DOHH2 (cell line): ENCODE measurements around the gene CDS2.

ENCODE experiments used
- H3F3A ChIP-seq: fragments of 200-600 bp; sonication (generic), shearing (Covaris generic); 2 replicates; pipeline ENCODE4 v1.6.0; 2016; ENCODE audit warnings: antibody characterized with exemption, mild to moderate bottlenecking; ENCODE audit not compliant: control insufficient read depth, insufficient read depth
- H3K27ac ChIP-seq: fragments of 200-600 bp; sonication (generic); 2 replicates; pipeline ENCODE4 v1.5.1; 2014; ENCODE audit warnings: low read depth, mild to moderate bottlenecking, low read length, moderate library complexity
- H3K27me3 ChIP-seq: fragments of 200-600 bp; sonication (generic); 2 replicates; pipeline ENCODE4 v1.6.1; 2014; ENCODE audit warnings: mild to moderate bottlenecking, low read length, mixed read lengths; ENCODE audit not compliant: control insufficient read depth
- H3K36me3 ChIP-seq: fragments of 200-600 bp; sonication (generic); 2 replicates; pipeline ENCODE4 v1.6.1; 2014; ENCODE audit warnings: mild to moderate bottlenecking, low read length, moderate library complexity, mixed read lengths; ENCODE audit not compliant: control insufficient read depth
- H3K4me1 ChIP-seq: fragments of 200-600 bp; sonication (generic); 2 replicates; pipeline ENCODE4 v1.6.1; 2014; ENCODE audit warnings: mild to moderate bottlenecking, low read length, mixed read lengths; ENCODE audit not compliant: control insufficient read depth
- H3K4me2 ChIP-seq: fragments of 200-600 bp; sonication (generic); 2 replicates; pipeline ENCODE4 v1.6.0; 2014; ENCODE audit warnings: mild to moderate bottlenecking, low read length, moderate library complexity
- H3K4me3 ChIP-seq: fragments of 200-600 bp; sonication (generic); 2 replicates; pipeline ENCODE4 v1.5.1; 2014; ENCODE audit warnings: mild to moderate bottlenecking, low read length, mixed read lengths
- H3K79me2 ChIP-seq: fragments of 200-600 bp; sonication (generic); 2 replicates; pipeline ENCODE4 v1.6.1; 2014; ENCODE audit warnings: mild to moderate bottlenecking, low read length, mixed read lengths; ENCODE audit not compliant: control insufficient read depth
- H3K9me2 ChIP-seq: fragments of 200-600 bp; sonication (generic); replicated peaks from 2 replicates; pipeline ENCODE4 v1.6.1; 2014; ENCODE audit warnings: mild to moderate bottlenecking, low read length, mixed read lengths; ENCODE audit not compliant: control insufficient read depth
- H3K9me3 ChIP-seq: fragments of 200-600 bp; sonication (generic); 2 replicates; pipeline ENCODE4 v1.6.1; 2014; ENCODE audit warnings: antibody characterized with exemption, low read length, mixed read lengths; ENCODE audit not compliant: control insufficient read depth, insufficient read depth
- H4K20me1 ChIP-seq: fragments of 200-600 bp; sonication (generic); 2 replicates; pipeline ENCODE4 v1.6.0; 2014; ENCODE audit warnings: low read depth, mild to moderate bottlenecking, antibody characterized with exemption, low read length, moderate library complexity; ENCODE audit not compliant: control insufficient read depth, insufficient read depth
- CTCF ChIP-seq: fragments of 200-600 bp; sonication (generic); IDR thresholded peaks from one replicate; pipeline ENCODE4 v1.5.1; 2014; ENCODE audit warnings: antibody characterized with exemption, mild to moderate bottlenecking, low read depth, low read length; ENCODE audit not compliant: poor library complexity, severe bottlenecking
- EZH2phosphoT487 ChIP-seq: fragments of 200-600 bp; sonication (generic); IDR thresholded peaks from 2 replicates; pipeline ENCODE4 v1.6.1; 2017; ENCODE audit warnings: borderline replicate concordance, mild to moderate bottlenecking, antibody characterized with exemption, low read length, moderate library complexity, mixed read lengths

The CDS2 gene

GRCh38 chr20:5183731-5184474 lies 57.1 kb downstream of the CDS2 start:
- TF ChIP-seq CTCF: no peak
- TF ChIP-seq EZH2phosphoT487: no peak
- H3K4me2 ChIP-seq: no peak overlapping the region
- no peaks in the 10 kb centered on the region for H3K4me1 ChIP-seq
- H3K27me3 ChIP-seq: no peaks in the 10 kb centered on the region
- no peaks in the 10 kb centered on the region for H3K9me2 ChIP-seq
- no peaks in the 10 kb centered on the region for H3F3A ChIP-seq
- no peaks in the 10 kb centered on the region for H4K20me1 ChIP-seq
- H3K36me3 ChIP-seq: peaks cover 19% of the 10 kb centered on the region
- H3K4me3 ChIP-seq: no peak overlapping the region
- no peaks in the 10 kb centered on the region for H3K79me2 ChIP-seq
- no peak overlapping the region for H3K27ac ChIP-seq
- H3K9me3 ChIP-seq: no peaks in the 10 kb centered on the region

- Histone ChIP-seq H3K27ac (no peak overlapping the region), H4K20me1 (no peaks in the 10 kb centered on the region), H3K36me3 (peaks cover 22% of the 10 kb centered on the region), H3K4me3 (no peak overlapping the region), H3K4me2 (no peak overlapping the region), H3F3A (no peaks in the 10 kb centered on the region), H3K4me1 (no peaks in the 10 kb centered on the region), H3K9me3 (no peaks in the 10 kb centered on the region), H3K27me3 (no peaks in the 10 kb centered on the region), H3K79me2 (no peaks in the 10 kb centered on the region), H3K9me2 (no peaks in the 10 kb centered on the region)
- TF ChIP-seq EZH2phosphoT487: no peak
- TF ChIP-seq CTCF: no peak
Observed at GRCh38 chr20:5184684-5185083, 57.9 kb downstream of the CDS2 start.

- Histone ChIP-seq H3K36me3 (peaks cover 22% of the 10 kb centered on the region), H3K27me3 (no peaks in the 10 kb centered on the region), H4K20me1 (no peaks in the 10 kb centered on the region), H3K9me3 (no peaks in the 10 kb centered on the region), H3K27ac (no peak overlapping the region), H3F3A (no peaks in the 10 kb centered on the region), H3K9me2 (no peaks in the 10 kb centered on the region), H3K4me2 (no peak overlapping the region), H3K79me2 (no peaks in the 10 kb centered on the region), H3K4me3 (no peak overlapping the region), H3K4me1 (peaks cover 5% of the 10 kb centered on the region)
- TF ChIP-seq CTCF (no peak), EZH2phosphoT487 (no peak)
Observed at GRCh38 chr20:5187122-5187521, 60.3 kb downstream of the CDS2 start.
